Type B pancreatic cell (in vitro differentiated cells): ENCODE data around the gene LGR6. TPM values are rescaled to one million over a fixed set of nuclear protein-coding genes. Genes with fewer than 3 reads are reported as not detected.

Experiments
- DNase-seq: peaks from one replicate; pipeline ENCODE4 v3.0.0; 2021; ENCODE audit warnings: mixed read lengths; ENCODE audit not compliant: unreplicated experiment; ENCODE audit errors: extremely low spot score
- H3K27ac Mint-ChIP-seq: 2 replicates; pipeline ENCODE4 v1.8.0; 2021; ENCODE audit warnings: mild to moderate bottlenecking, mixed read lengths
- H3K27me3 Mint-ChIP-seq: 2 replicates; pipeline ENCODE4 v1.8.0; 2021; ENCODE audit warnings: mixed read lengths
- H3K36me3 Mint-ChIP-seq: 2 replicates; pipeline ENCODE4 v1.8.0; 2021; ENCODE audit warnings: mixed read lengths
- H3K4me1 Mint-ChIP-seq: one replicate; pipeline ENCODE4 v1.8.0; 2021; ENCODE audit warnings: mixed read lengths; ENCODE audit not compliant: unreplicated experiment
- H3K4me3 Mint-ChIP-seq: 2 replicates; pipeline ENCODE4 v1.8.0; 2021; ENCODE audit warnings: mild to moderate bottlenecking, mixed read lengths
- H3K9me3 Mint-ChIP-seq: 2 replicates; pipeline ENCODE4 v1.8.0; 2021; ENCODE audit warnings: mixed read lengths
- total RNA-seq: library from RNA; stranded (reverse); gene quantifications from 2 replicates; pipeline ENCODE4 v1.2.1, GENCODE V29; 2021; ENCODE audit warnings: low replicate concordance
- TF ChIP-seq, protein P1 (sequence below): fragments of 200-600 bp; sonication (generic); conservative IDR thresholded peaks from 2 replicates; pipeline ENCODE4 v1.5.0; 2021; ENCODE audit warnings: antibody characterized with exemption, mild to moderate bottlenecking

The LGR6 gene
- total RNA-seq, 1 donor from 2014 or later = 2.8 TPM

GRCh38 chr1:202152399-202152798, 41.2 kb upstream of the LGR6 start:
- DNase-seq = no peak
- peaks cover 16% of the 10 kb centered on the region for H3K4me1 Mint-ChIP-seq
- no peak overlapping the region for H3K27ac Mint-ChIP-seq
- H3K27me3 Mint-ChIP-seq = peaks cover 8% of the 10 kb centered on the region
- no peak overlapping the region for H3K4me3 Mint-ChIP-seq
- TF ChIP-seq, protein P1, sequence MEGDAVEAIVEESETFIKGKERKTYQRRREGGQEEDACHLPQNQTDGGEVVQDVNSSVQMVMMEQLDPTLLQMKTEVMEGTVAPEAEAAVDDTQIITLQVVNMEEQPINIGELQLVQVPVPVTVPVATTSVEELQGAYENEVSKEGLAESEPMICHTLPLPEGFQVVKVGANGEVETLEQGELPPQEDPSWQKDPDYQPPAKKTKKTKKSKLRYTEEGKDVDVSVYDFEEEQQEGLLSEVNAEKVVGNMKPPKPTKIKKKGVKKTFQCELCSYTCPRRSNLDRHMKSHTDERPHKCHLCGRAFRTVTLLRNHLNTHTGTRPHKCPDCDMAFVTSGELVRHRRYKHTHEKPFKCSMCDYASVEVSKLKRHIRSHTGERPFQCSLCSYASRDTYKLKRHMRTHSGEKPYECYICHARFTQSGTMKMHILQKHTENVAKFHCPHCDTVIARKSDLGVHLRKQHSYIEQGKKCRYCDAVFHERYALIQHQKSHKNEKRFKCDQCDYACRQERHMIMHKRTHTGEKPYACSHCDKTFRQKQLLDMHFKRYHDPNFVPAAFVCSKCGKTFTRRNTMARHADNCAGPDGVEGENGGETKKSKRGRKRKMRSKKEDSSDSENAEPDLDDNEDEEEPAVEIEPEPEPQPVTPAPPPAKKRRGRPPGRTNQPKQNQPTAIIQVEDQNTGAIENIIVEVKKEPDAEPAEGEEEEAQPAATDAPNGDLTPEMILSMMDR = no peak
- H3K9me3 Mint-ChIP-seq = no peaks in the 10 kb centered on the region
- H3K36me3 Mint-ChIP-seq = no peaks in the 10 kb centered on the region

- no peaks in the 10 kb centered on the region for H3K9me3 Mint-ChIP-seq
Measured at GRCh38 chr1:202153284-202153683, 40.3 kb upstream of the LGR6 start.

GRCh38 chr1:202154148-202154765, 39.3 kb upstream of the LGR6 start:
- Mint-ChIP-seq H3K27ac (no peak overlapping the region), H3K9me3 (no peaks in the 10 kb centered on the region), H3K4me1 (peaks cover 16% of the 10 kb centered on the region), H3K27me3 (peaks cover 5% of the 10 kb centered on the region), H3K4me3 (no peak overlapping the region), H3K36me3 (no peaks in the 10 kb centered on the region)
- DNase-seq = no peak
- TF ChIP-seq, protein P1 = no peak

More at GRCh38 chr1:202153284-202153683, 40.3 kb upstream of the LGR6 start:
- Mint-ChIP-seq H3K4me3 (no peak overlapping the region), H3K27ac (no peak overlapping the region), H3K36me3 (no peaks in the 10 kb centered on the region), H3K4me1 (peaks cover 16% of the 10 kb centered on the region), H3K27me3 (peaks cover 5% of the 10 kb centered on the region)
- TF ChIP-seq, protein P1 = no peak
- DNase-seq = no peak

GRCh38 chr1:202154766-202155477, 38.7 kb upstream of the LGR6 start:
- no peak for DNase-seq
- Mint-ChIP-seq H3K4me1 (peaks cover 16% of the 10 kb centered on the region), H3K4me3 (no peak overlapping the region), H3K27me3 (peaks cover 5% of the 10 kb centered on the region), H3K36me3 (no peaks in the 10 kb centered on the region), H3K9me3 (no peaks in the 10 kb centered on the region), H3K27ac (no peak overlapping the region)
- TF ChIP-seq, protein P1 = peak; percentile 70

- Mint-ChIP-seq H3K27ac (no peak overlapping the region), H3K4me1 (peaks cover 16% of the 10 kb centered on the region), H3K36me3 (no peaks in the 10 kb centered on the region), H3K27me3 (peaks cover 5% of the 10 kb centered on the region), H3K9me3 (no peaks in the 10 kb centered on the region), H3K4me3 (no peak overlapping the region)
- TF ChIP-seq, protein P1 = no peak
- DNase-seq = no peak
Measured at GRCh38 chr1:202155478-202156021, 38.0 kb upstream of the LGR6 start.
